K562 (cell line): ENCODE measurements around the gene GOT1. TPM values are rescaled to one million over a fixed set of nuclear protein-coding genes. Genes with fewer than 3 reads are reported as not detected.

Source experiments
- ATAC-seq: fragments of 200-7000 bp; cut with Tn5 transposase; 3 replicates; pipeline ENCODE4 v1.9.1; 2020; ENCODE audit warnings: moderate library complexity
- BruUV-seq: library from RNA; stranded (reverse); fragments of 400-500 nt; replicated peaks from 2 replicates; lab custom pipeline; 2021; lab: Mats Ljungman, UMichigan
- CTCF ChIA-PET: fragments of 300-600 bp; formaldehyde crosslinking; extraction: SDS; loops from one replicate; lab custom pipeline; 2021; ENCODE audit warnings: low intra/inter-chr PET ratio; lab: Yijun Ruan, JAX
- POLR2A ChIA-PET: fragments of 300-600, 350-650 bp; sonication (Branson Sonifier 250); formaldehyde crosslinking; extraction: SDS; loops from one replicate; lab custom pipeline; 2021; ENCODE audit warnings: antibody characterized with exemption, inconsistent platforms; lab: Yijun Ruan, JAX
- DNase-seq, 4 experiments: peaks; one replicate each; pipeline versions ENCODE4 v3.0.0 to v3.0.0-alpha.2; 2011 to 2018; ENCODE audit warnings: low spot score in 3 of 4, mixed read lengths in 3 of 4; ENCODE audit errors: extremely low read depth in 1 of 4
- FAIRE-seq: peaks from 2 replicates; lab custom pipeline; 2011; peaks lifted over from hg19 to GRCh38; lab: Jason Lieb, UNC
- H2AFZ ChIP-seq: 2 replicates; pipeline ENCODE4 v1.6.0; 2011; ENCODE audit warnings: low read depth, low read length, control low read depth, inconsistent platforms
- H3K27ac ChIP-seq: fragments of 200-600 bp; 3 replicates; pipeline ENCODE4 v1.8.0; 2011; ENCODE audit warnings: low read depth, mild to moderate bottlenecking, control low read depth, inconsistent platforms, low read length, moderate library complexity, mixed read lengths; ENCODE audit errors: extremely low read depth
- H3K27me3 ChIP-seq, 2 experiments: fragments of 300-600 bp in 1 of 2; 2 replicates in 1 of 2; 3 replicates in 1 of 2; pipeline versions ENCODE4 v1.6.0 to v1.8.0; 2011; ENCODE audit warnings: inconsistent platforms in 2 of 2, low read length in 2 of 2, mild to moderate bottlenecking in 1 of 2, mixed read lengths in 1 of 2, moderate library complexity in 1 of 2; ENCODE audit not compliant: control insufficient read depth in 2 of 2, insufficient read depth in 2 of 2
- H3K36me3 ChIP-seq: fragments of 300-600 bp; 3 replicates; pipeline ENCODE4 v1.8.0; 2011; ENCODE audit warnings: mild to moderate bottlenecking, low read length, inconsistent platforms; ENCODE audit not compliant: control insufficient read depth, insufficient read depth
- H3K4me1 ChIP-seq, 2 experiments: fragments of 200-600 bp in 1 of 2; replicated peaks in 1 of 2; 2 replicates in 1 of 2; 3 replicates in 1 of 2; pipeline versions ENCODE4 v1.5.1 to v1.8.0; 2011; ENCODE audit warnings: inconsistent platforms in 2 of 2, low read length in 2 of 2, mild to moderate bottlenecking in 1 of 2, mixed read lengths in 1 of 2, moderate library complexity in 1 of 2; ENCODE audit not compliant: control insufficient read depth in 2 of 2, insufficient read depth in 2 of 2
- H3K4me2 ChIP-seq: 2 replicates; pipeline ENCODE4 v1.6.1; 2011; ENCODE audit warnings: low read length, control low read depth, inconsistent platforms, mixed read lengths; ENCODE audit not compliant: insufficient read depth
- H3K4me3 ChIP-seq: fragments of 200-600 bp; sonication (generic), shearing (Covaris generic); 2 replicates; pipeline ENCODE4 v1.5.1; 2016; ENCODE audit warnings: control low read depth, inconsistent platforms
- H3K79me2 ChIP-seq: fragments of 200-600 bp; 3 replicates; pipeline ENCODE4 v1.8.0; 2011; ENCODE audit warnings: low read length, inconsistent platforms; ENCODE audit not compliant: control insufficient read depth, insufficient read depth
- H3K9ac ChIP-seq, 2 experiments: 2 replicates each; pipeline versions ENCODE4 v1.6.0 to v1.6.1; 2011; ENCODE audit warnings: low read depth in 2 of 2, low read length in 2 of 2, control low read depth in 1 of 2, inconsistent platforms in 1 of 2, mild to moderate bottlenecking in 1 of 2, mixed read lengths in 1 of 2; ENCODE audit not compliant: insufficient read depth in 1 of 2
- H3K9me1 ChIP-seq: one replicate; pipeline ENCODE4 v1.6.0; 2011; ENCODE audit warnings: inconsistent platforms, mild to moderate bottlenecking, low read length, moderate library complexity; ENCODE audit not compliant: control insufficient read depth, insufficient read depth
- H3K9me3 ChIP-seq: replicated peaks from 2 replicates; pipeline ENCODE4 v1.5.1; 2011; ENCODE audit warnings: low read depth, low read length, inconsistent platforms; ENCODE audit not compliant: control insufficient read depth, insufficient read depth
- H4K20me1 ChIP-seq: replicated peaks from 2 replicates; pipeline ENCODE4 v1.6.1; 2011; ENCODE audit warnings: low read length, inconsistent platforms, mixed read lengths; ENCODE audit not compliant: control insufficient read depth, insufficient read depth
- LEF1 ChIP-seq: fragments of 450-650 bp; IDR thresholded peaks from 2 replicates; pipeline ENCODE4 v1.6.1; 2016; ENCODE audit warnings: mild to moderate bottlenecking
- MXD1 ChIP-seq: fragments of 250-450 bp; sonication (Bioruptor Pico); IDR thresholded peaks from 2 replicates; pipeline ENCODE4 v1.8.0; 2021; ENCODE audit warnings: borderline replicate concordance, mild to moderate bottlenecking, moderate library complexity; ENCODE audit not compliant: poor library complexity, severe bottlenecking
- NFIX ChIP-seq: fragments of 250-450 bp; sonication (Bioruptor Pico); IDR thresholded peaks from 2 replicates; pipeline ENCODE4 v1.4.0; 2020; ENCODE audit warnings: low read depth, mild to moderate bottlenecking, moderate library complexity
- POLR2AphosphoS2 ChIP-seq: IDR thresholded peaks from 2 replicates; pipeline ENCODE4 v1.6.1; 2012; ENCODE audit warnings: low read length, improper control_type of control experiment
- ZFP91 ChIP-seq: sonication (generic); formaldehyde crosslinking; IDR thresholded peaks from 2 replicates; pipeline ENCODE4 v1.8.0; 2022; ENCODE audit warnings: mild to moderate bottlenecking, missing genetic modification reagents
- ZNF584 ChIP-seq: fragments of 200-800 bp; sonication (Bioruptor generic); IDR thresholded peaks from 2 replicates; pipeline ENCODE4 v1.6.1; 2016; ENCODE audit warnings: low read depth, mild to moderate bottlenecking, missing genetic modification characterization, missing compliant biosample characterization
- WGBS: fragments of 100-300 bp; shearing (Covaris generic); methylation state at CpG from one replicate; pipeline ENCODE4 v1.1.6; 2016; ENCODE audit warnings: low coverage, mixed read lengths; ENCODE audit not compliant: insufficient coverage; ENCODE audit errors: missing lambda C conversion rate; 5-methylcytosine and 5-hydroxymethylcytosine counted together
- in situ Hi-C: fragments of 300-500 bp; cut with MboI; formaldehyde crosslinking; loops from 4 replicates; pipeline ENCODE4 v1.15.0; 2018; ENCODE audit warnings: inconsistent platforms, mixed read lengths
- intact Hi-C: fragments of 100-400 bp; cut with micrococcal nuclease; formaldehyde crosslinking; loops from 2 replicates; pipeline ENCODE4 v1.14.2; 2022
- polyA plus RNA-seq, 8 experiments: library from polyadenylated mRNA; depleted of rRNA in 4 of 8; stranded (reverse) in 5 of 8; unstranded in 3 of 8; fragments of >200 nt; fragmentation: Nextera tagmentation in 2 of 8; fragmentation: Illumina TruSeq in 1 of 8; extraction: Ambion mirVana in 2 of 8; extraction: Trizol in 1 of 8; gene quantifications; 2 replicates each; pipeline versions ENCODE4 v1.2.1 to v1.2.3, GENCODE V29; 2011 to 2014; ENCODE audit warnings: inconsistent platforms in 1 of 8, missing spikeins in 1 of 8
- total RNA-seq, 7 experiments: library from RNA; depleted of rRNA in 6 of 7; stranded (reverse); fragments of >200 nt in 6 of 7; fragmentation: Illumina TruSeq in 2 of 7; extraction: Trizol in 2 of 7; gene quantifications; 2 replicates each; pipeline versions ENCODE4 v1.2.1 to v1.2.3, GENCODE V29; 2011 to 2021; ENCODE audit warnings: low replicate concordance in 1 of 7

Gene GOT1
- total and polyA plus RNA-seq, 9 of the 15 experiments (the other 6 are each of a cell fraction or from before 2014, with no cell fraction given) = 55.7 to 166 (median 75.4) TPM

- Histone ChIP-seq H2AFZ (no peak overlapping the region), H3K36me3 (peaks cover 43% of the 10 kb centered on the region; the same call in 2 of the 3 replicates), H4K20me1 (no peaks in the 10 kb centered on the region), H3K27me3 (peaks cover 0 to 14% of the 10 kb centered on the region in 2 experiments; a peak in 1 of 5 replicates), H3K4me1 (no peaks in the 10 kb centered on the region; a peak in 2 of 5 replicates), H3K9ac (no peak overlapping the region), H3K27ac (no peak overlapping the region), H3K79me2 (no peaks in the 10 kb centered on the region), H3K4me2 (no peak overlapping the region), H3K4me3 (no peak overlapping the region), H3K9me1 (no peaks in the 10 kb centered on the region), H3K9me3 (no peaks in the 10 kb centered on the region)
- intact Hi-C loops = loop anchor here (10.0 kb wide), 1 partner anchor 160 kb away; no protein-coding TSS in a partner anchor
- FAIRE-seq (no peak), ATAC-seq (no peak; the same call in none of the 3 replicates), DNase-seq (no peak)
- BruUV-seq = TSS peak; percentile 14
- ChIA-PET POLR2A (no interaction called here), CTCF (interaction anchor here (0.7 kb wide), 1 partner anchor 7 kb away, joined by 3 read pairs; no protein-coding TSS in a partner anchor)
- TF ChIP-seq MXD1 (CRISPR knock-in tag) (no peak), POLR2AphosphoS2 (peak; percentile 65; the same call in 1 of the 2 replicates), ZNF584 (CRISPR knock-in tag) (no peak), ZFP91 (no peak), NFIX (CRISPR knock-in tag) (no peak), LEF1 (no peak)
- 76% methylated on average over 4 of the region's 7 CpGs for WGBS
- in situ Hi-C loops = no loop called here
Measured at GRCh38 chr10:99394761-99395386, 35.5 kb downstream of the GOT1 start.
